ENCODE data around the gene GRIP1.

GRIP1 gene

GRCh38 chr12:66678338-66679275 is at the start of gene GRIP1:
Gene GRIP1 (minus strand): TSS chr12:66679076. CDS start chr12:66678904, 172 bp downstream.
- no peak for DNase-seq

GRCh38 chr12:66726556-66726955 is 47.7 kb upstream of the GRIP1 start:
- no peak for DNase-seq

GRCh38 chr12:66725031-66725430 is 46.2 kb upstream of the GRIP1 start:
- DNase-seq = no peak

- no peak for DNase-seq
Measured at GRCh38 chr12:66724616-66725015, 45.7 kb upstream of the GRIP1 start.

- no peak for DNase-seq
Measured at GRCh38 chr12:66724026-66724425, 45.1 kb upstream of the GRIP1 start.

- no peak for DNase-seq
Measured at GRCh38 chr12:66719862-66720261, 41.0 kb upstream of the GRIP1 start.

- no peak for DNase-seq
Measured at GRCh38 chr12:66717036-66717673, 38.3 kb upstream of the GRIP1 start.

- no peak for DNase-seq
Measured at GRCh38 chr12:66716522-66716921, 37.6 kb upstream of the GRIP1 start.

GRCh38 chr12:66714709-66715108 is 35.8 kb upstream of the GRIP1 start:
- no peak for DNase-seq

GRCh38 chr12:66713984-66714383 is 35.1 kb upstream of the GRIP1 start:
- no peak for DNase-seq

GRCh38 chr12:66709893-66710292 is 31.0 kb upstream of the GRIP1 start:
- no peak for DNase-seq

GRCh38 chr12:66709457-66709773 is 30.5 kb upstream of the GRIP1 start:
- no peak for DNase-seq

GRCh38 chr12:66708704-66709456 is 30.0 kb upstream of the GRIP1 start:
- no peak for DNase-seq

GRCh38 chr12:66707002-66707697 is 28.3 kb upstream of the GRIP1 start:
- no peak for DNase-seq

- no peak for DNase-seq
Measured at GRCh38 chr12:66699738-66700482, 21.0 kb upstream of the GRIP1 start.

GRCh38 chr12:66698558-66698957 is 19.7 kb upstream of the GRIP1 start:
- DNase-seq = no peak

- no peak for DNase-seq
Measured at GRCh38 chr12:66697404-66697803, 18.5 kb upstream of the GRIP1 start.

- DNase-seq = no peak
Measured at GRCh38 chr12:66694666-66695613, 16.1 kb upstream of the GRIP1 start.

GRCh38 chr12:66693901-66694513 is 15.1 kb upstream of the GRIP1 start:
- no peak for DNase-seq

- no peak for DNase-seq
Measured at GRCh38 chr12:66692986-66693385, 14.1 kb upstream of the GRIP1 start.

GRCh38 chr12:66692170-66692569 is 13.3 kb upstream of the GRIP1 start:
- DNase-seq = no peak

Measured in activated T-cell treated with anti-CD3 and anti-CD28 coated beads, Interleukin-2, amount 50 U/mL, for 1 hour (primary cell).